GM23338 (cell line): Measurements from ENCODE around the gene LILRA1. TPM values are rescaled to one million over a fixed set of nuclear protein-coding genes. Genes with fewer than 3 reads are reported as not detected.
"Not testable (repeated sequence)": the region's sequence is repeated elsewhere in the genome, so short reads cannot be mapped to it uniquely, and the experiment has no call there.

Source experiments
- ATAC-seq: fragments of 200-7000 bp; cut with Tn5 transposase; 3 replicates; pipeline ENCODE4 v1.9.1; 2020
- DNase-seq: peaks from one replicate; pipeline ENCODE4 v3.0.0-alpha.2; 2015; ENCODE audit warnings: low spot score
- H2AFZ ChIP-seq: fragments of 200-600 bp; sonication (generic); 2 replicates; pipeline ENCODE4 v1.8.0; 2016; ENCODE audit warnings: antibody characterized with exemption, mild to moderate bottlenecking, moderate library complexity
- H3F3A ChIP-seq: fragments of 200-600 bp; sonication (generic); replicated peaks from 2 replicates; pipeline ENCODE4 v1.8.0; 2017; ENCODE audit warnings: antibody characterized with exemption, mixed run types, low read depth
- H3K27ac ChIP-seq: fragments of 200-600 bp; sonication (generic); 2 replicates; pipeline ENCODE4 v1.6.1; 2016; ENCODE audit warnings: low read depth
- H3K27me3 ChIP-seq: fragments of 200-600 bp; sonication (generic); 2 replicates; pipeline ENCODE4 v1.8.0; 2016; ENCODE audit warnings: mild to moderate bottlenecking, mixed run types, moderate library complexity; ENCODE audit not compliant: insufficient read depth
- H3K36me3 ChIP-seq: fragments of 200-600 bp; sonication (generic); 2 replicates; pipeline ENCODE4 v1.8.0; 2016; ENCODE audit warnings: mild to moderate bottlenecking; ENCODE audit not compliant: insufficient read depth
- H3K4me1 ChIP-seq: fragments of 200-600 bp; sonication (generic); 2 replicates; pipeline ENCODE4 v1.8.0; 2016; ENCODE audit warnings: mild to moderate bottlenecking, moderate library complexity; ENCODE audit not compliant: insufficient read depth
- H3K4me2 ChIP-seq: fragments of 200-600 bp; sonication (generic); 2 replicates; pipeline ENCODE4 v1.7.1; 2017; ENCODE audit warnings: mixed run types
- H3K4me3 ChIP-seq: fragments of 200-600 bp; sonication (generic); 2 replicates; pipeline ENCODE4 v1.6.1; 2016; ENCODE audit warnings: mixed run types
- H3K79me2 ChIP-seq: fragments of 200-600 bp; sonication (generic); replicated peaks from 2 replicates; pipeline ENCODE4 v1.8.0; 2017; ENCODE audit warnings: mild to moderate bottlenecking; ENCODE audit not compliant: insufficient read depth
- H3K9me2 ChIP-seq: fragments of 200-600 bp; sonication (generic); 2 replicates; pipeline ENCODE4 v1.8.0; 2017; ENCODE audit not compliant: insufficient read depth
- H4K20me1 ChIP-seq: fragments of 200-600 bp; sonication (generic); replicated peaks from 2 replicates; pipeline ENCODE4 v1.8.0; 2017; ENCODE audit warnings: mild to moderate bottlenecking; ENCODE audit not compliant: insufficient read depth
- H3K27ac Mint-ChIP-seq: 2 replicates; pipeline ENCODE4 v1.8.0; 2020; ENCODE audit warnings: inconsistent platforms, mild to moderate bottlenecking, moderate library complexity, mixed read lengths
- H3K27me3 Mint-ChIP-seq: 3 replicates; pipeline ENCODE4 v1.8.0; 2022; ENCODE audit warnings: low read depth, mild to moderate bottlenecking, moderate library complexity, mixed read lengths, inconsistent platforms; ENCODE audit not compliant: insufficient read depth, poor library complexity
- H3K36me3 Mint-ChIP-seq: 3 replicates; pipeline ENCODE4 v1.8.0; 2021; ENCODE audit warnings: low read depth, mild to moderate bottlenecking, inconsistent platforms, moderate library complexity, mixed read lengths
- H3K4me1 Mint-ChIP-seq: 3 replicates; pipeline ENCODE4 v1.8.0; 2020; ENCODE audit warnings: mild to moderate bottlenecking, inconsistent platforms, mixed read lengths
- H3K4me3 Mint-ChIP-seq: 3 replicates; pipeline ENCODE4 v1.8.0; 2021; ENCODE audit warnings: moderate library complexity, mild to moderate bottlenecking, inconsistent platforms, mixed read lengths
- H3K9me3 Mint-ChIP-seq: 3 replicates; pipeline ENCODE4 v1.8.0; 2020; ENCODE audit warnings: moderate library complexity, mild to moderate bottlenecking, inconsistent platforms, mixed read lengths
- CREB1 ChIP-seq: fragments of 250-450 bp; sonication (Bioruptor Pico); IDR thresholded peaks from 2 replicates; pipeline ENCODE4 v1.5.0; 2020; ENCODE audit warnings: low read depth, mild to moderate bottlenecking, moderate library complexity
- EZH2 ChIP-seq: fragments of 200-600 bp; sonication (generic); IDR thresholded peaks from one replicate; pipeline ENCODE4 v1.8.0; 2017; ENCODE audit warnings: antibody characterized with exemption, mild to moderate bottlenecking, low read depth; ENCODE audit not compliant: unreplicated experiment
- JUNB ChIP-seq: IDR thresholded peaks from one replicate; pipeline ENCODE4 v1.6.1; 2016; ENCODE audit warnings: antibody characterized with exemption; ENCODE audit not compliant: unreplicated experiment
- STAT1 ChIP-seq: IDR thresholded peaks from one replicate; pipeline ENCODE4 v1.6.1; 2016; ENCODE audit warnings: antibody characterized with exemption; ENCODE audit not compliant: unreplicated experiment
- ZNF114 ChIP-seq: fragments of 250-450 bp; sonication (Bioruptor Pico); IDR thresholded peaks from 2 replicates; pipeline ENCODE4 v1.5.0; 2020; ENCODE audit warnings: mild to moderate bottlenecking, moderate library complexity
- ZNF462 ChIP-seq: fragments of 250-450 bp; sonication (Bioruptor Pico); IDR thresholded peaks from 2 replicates; pipeline ENCODE4 v1.5.0; 2020; ENCODE audit warnings: mild to moderate bottlenecking, moderate library complexity
- polyA plus RNA-seq: library from polyadenylated mRNA; unstranded; fragments of >200 nt; fragmentation: Nextera tagmentation; extraction: Ambion mirVana; gene quantifications from 2 replicates; pipeline ENCODE4 v1.2.1, GENCODE V29; 2016
- total RNA-seq: library from RNA; depleted of rRNA; stranded (reverse); fragments of >200 nt; shearing (Covaris generic); gene quantifications from 2 replicates; pipeline ENCODE4 v1.2.3, GENCODE V29; 2014
- TF ChIP-seq, protein P1 (sequence below), 2 experiments: fragments of 200-600 bp in 1 of 2; sonication (generic) in 1 of 2; conservative IDR thresholded peaks; 2 replicates each; pipeline versions ENCODE4 v1.5.1 to v1.6.1; 2016 to 2017; ENCODE audit warnings: antibody characterized with exemption in 2 of 2, low read depth in 2 of 2, mild to moderate bottlenecking in 2 of 2, moderate library complexity in 1 of 2

LILRA1 gene
- total and polyA plus RNA-seq, 2 experiments from 2014 or later = not detected

DNA sequence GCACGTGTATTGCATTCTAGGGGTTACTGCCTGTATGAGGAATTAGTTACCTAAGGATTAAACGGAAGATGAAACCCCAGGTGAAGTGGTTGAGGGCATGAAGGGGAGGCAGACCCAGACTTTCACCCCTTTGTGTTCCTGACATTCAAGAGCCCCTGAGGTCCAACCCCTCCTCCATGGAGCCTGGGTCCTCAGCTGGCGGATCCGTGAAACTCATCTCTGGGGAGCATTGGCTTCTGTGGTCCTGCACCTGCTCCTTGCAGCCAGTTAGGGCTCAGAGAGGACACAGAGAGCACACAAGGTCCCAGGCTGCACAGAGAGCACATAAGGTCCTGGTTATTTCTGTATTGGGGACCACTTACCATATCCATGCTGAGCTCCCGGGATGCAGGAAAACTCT lies 7.0 kb upstream of the LILRA1 start (continued):
- no peak for TF ChIP-seq ZNF462 (CRISPR knock-in tag)
- no peak for TF ChIP-seq JUNB
- TF ChIP-seq CREB1 = no peak
- TF ChIP-seq, protein P1, sequence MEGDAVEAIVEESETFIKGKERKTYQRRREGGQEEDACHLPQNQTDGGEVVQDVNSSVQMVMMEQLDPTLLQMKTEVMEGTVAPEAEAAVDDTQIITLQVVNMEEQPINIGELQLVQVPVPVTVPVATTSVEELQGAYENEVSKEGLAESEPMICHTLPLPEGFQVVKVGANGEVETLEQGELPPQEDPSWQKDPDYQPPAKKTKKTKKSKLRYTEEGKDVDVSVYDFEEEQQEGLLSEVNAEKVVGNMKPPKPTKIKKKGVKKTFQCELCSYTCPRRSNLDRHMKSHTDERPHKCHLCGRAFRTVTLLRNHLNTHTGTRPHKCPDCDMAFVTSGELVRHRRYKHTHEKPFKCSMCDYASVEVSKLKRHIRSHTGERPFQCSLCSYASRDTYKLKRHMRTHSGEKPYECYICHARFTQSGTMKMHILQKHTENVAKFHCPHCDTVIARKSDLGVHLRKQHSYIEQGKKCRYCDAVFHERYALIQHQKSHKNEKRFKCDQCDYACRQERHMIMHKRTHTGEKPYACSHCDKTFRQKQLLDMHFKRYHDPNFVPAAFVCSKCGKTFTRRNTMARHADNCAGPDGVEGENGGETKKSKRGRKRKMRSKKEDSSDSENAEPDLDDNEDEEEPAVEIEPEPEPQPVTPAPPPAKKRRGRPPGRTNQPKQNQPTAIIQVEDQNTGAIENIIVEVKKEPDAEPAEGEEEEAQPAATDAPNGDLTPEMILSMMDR (conservative IDR thresholded peaks at IDR 0.05; ENCODE audit: low read depth in 2 of 2) = no peak
- TF ChIP-seq ZNF114 (CRISPR knock-in tag) = no peak
- TF ChIP-seq EZH2 = no peak

DNA sequence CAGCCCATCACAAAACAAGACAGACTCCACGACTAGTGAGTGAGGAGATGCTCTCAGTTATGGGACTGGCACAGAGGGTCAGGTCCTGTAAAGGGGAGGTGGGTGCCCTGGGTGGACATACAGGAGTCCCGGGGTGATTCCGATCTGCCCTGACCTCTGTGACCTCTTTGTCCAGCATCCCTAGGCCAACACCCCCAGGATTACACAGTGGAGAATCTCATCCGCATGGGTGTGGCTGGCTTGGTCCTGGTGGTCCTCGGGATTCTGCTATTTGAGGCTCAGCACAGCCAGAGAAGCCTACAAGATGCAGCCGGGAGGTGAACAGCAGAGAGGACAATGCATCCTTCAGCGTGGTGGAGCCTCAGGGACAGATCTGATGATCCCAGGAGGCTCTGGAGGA lies 6.4 kb upstream of the LILRA1 start:
- Histone ChIP-seq H3K36me3 (no peaks in the 10 kb centered on the region), H3K27ac (no peak overlapping the region), H3K4me3 (no peak overlapping the region), H3K9me2 (no peaks in the 10 kb centered on the region), H3K4me1 (no peaks in the 10 kb centered on the region), H3K4me2 (no peak overlapping the region), H3F3A (no peaks in the 10 kb centered on the region), H4K20me1 (no peaks in the 10 kb centered on the region), H3K79me2 (no peaks in the 10 kb centered on the region), H3K27me3 (no peaks in the 10 kb centered on the region), H2AFZ (no peak overlapping the region)
- Mint-ChIP-seq H3K4me3 (no peak overlapping the region), H3K9me3 (peaks cover 99% of the 10 kb centered on the region), H3K27ac (no peak overlapping the region), H3K4me1 (no peaks in the 10 kb centered on the region), H3K36me3 (peaks cover 42% of the 10 kb centered on the region), H3K27me3 (peaks cover 9% of the 10 kb centered on the region)
- no peak for TF ChIP-seq STAT1
- TF ChIP-seq EZH2 = no peak
- TF ChIP-seq, protein P1 (conservative IDR thresholded peaks at IDR 0.05; ENCODE audit: low read depth in 2 of 2) = no peak
- ATAC-seq (no peak), DNase-seq (no peak)

- H3K79me2 ChIP-seq, H3K4me3 Mint-ChIP-seq, H3K4me2 ChIP-seq, ATAC-seq, H3K27me3 Mint-ChIP-seq, H3K27me3 ChIP-seq, H3F3A ChIP-seq, H3K4me3 ChIP-seq, H3K27ac ChIP-seq, DNase-seq, H3K4me1 Mint-ChIP-seq, H2AFZ ChIP-seq, H3K27ac Mint-ChIP-seq, H3K36me3 ChIP-seq, H3K4me1 ChIP-seq, H3K9me2 ChIP-seq, H4K20me1 ChIP-seq: not testable (repeated sequence)
- H3K9me3 Mint-ChIP-seq = peaks cover 95% of the 10 kb centered on the region
- peaks cover 33% of the 10 kb centered on the region for H3K36me3 Mint-ChIP-seq
Measured at GRCh38 chr19:54593931-54594626, 647 bp downstream of the LILRA1 start.
